A673 (cell line): ENCODE results near the gene NEK9.

ENCODE experiments used
- EZH2 ChIP-seq: fragments of 200-600 bp; sonication (generic); IDR thresholded peaks from 2 replicates; pipeline ENCODE4 v1.6.1; 2017; ENCODE audit warnings: borderline replicate concordance, low read depth, mild to moderate bottlenecking, mixed read lengths, antibody characterized with exemption, low read length; ENCODE audit not compliant: poor library complexity, severe bottlenecking
- TF ChIP-seq, protein P1 (sequence below): fragments of 300-800, 200-600 bp; sonication (generic); conservative IDR thresholded peaks from 2 replicates; pipeline ENCODE4 v1.5.1; 2017; ENCODE audit warnings: low read depth, mild to moderate bottlenecking, antibody characterized with exemption, low read length, moderate library complexity, mixed read lengths

DNA sequence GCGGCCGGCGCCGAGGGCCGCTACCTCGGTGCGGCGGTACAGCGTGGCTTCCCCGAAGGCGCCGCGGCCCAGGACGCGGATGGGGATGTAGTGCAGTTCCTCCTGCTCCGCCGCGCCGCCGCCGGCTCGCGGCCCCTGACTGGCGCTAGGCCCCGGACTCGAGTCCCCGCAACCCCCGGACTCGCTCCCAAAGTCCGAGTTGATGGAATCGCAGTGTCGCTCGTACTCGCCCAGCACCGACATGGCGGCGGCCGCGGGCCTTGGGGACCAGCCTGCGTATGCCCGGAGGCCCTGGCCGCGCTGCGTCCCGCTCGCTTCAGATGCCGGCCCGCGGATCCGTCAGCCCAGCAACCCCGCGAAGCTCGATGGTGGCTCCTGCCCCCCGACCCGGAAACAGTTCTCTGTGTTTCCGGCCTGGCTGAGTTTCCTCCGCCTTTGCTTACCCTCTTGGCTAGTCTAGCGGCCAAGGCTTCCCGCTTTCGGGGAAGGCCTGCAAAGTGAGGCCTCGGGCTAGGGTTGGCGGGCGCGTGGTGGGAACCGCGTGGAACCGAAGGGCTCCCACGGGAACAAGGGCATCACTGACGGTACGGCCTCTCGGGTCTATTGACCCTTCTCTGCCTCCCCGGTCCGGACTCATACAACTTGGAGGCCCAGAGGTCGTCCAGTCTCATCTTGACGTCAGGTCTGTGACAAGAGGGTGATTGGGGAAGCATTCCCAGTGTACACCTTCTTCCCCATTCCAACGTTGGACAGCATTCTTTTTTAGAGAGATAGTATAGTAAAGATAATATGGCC lies at the start of gene NEK9:
- TF ChIP-seq, protein P1, sequence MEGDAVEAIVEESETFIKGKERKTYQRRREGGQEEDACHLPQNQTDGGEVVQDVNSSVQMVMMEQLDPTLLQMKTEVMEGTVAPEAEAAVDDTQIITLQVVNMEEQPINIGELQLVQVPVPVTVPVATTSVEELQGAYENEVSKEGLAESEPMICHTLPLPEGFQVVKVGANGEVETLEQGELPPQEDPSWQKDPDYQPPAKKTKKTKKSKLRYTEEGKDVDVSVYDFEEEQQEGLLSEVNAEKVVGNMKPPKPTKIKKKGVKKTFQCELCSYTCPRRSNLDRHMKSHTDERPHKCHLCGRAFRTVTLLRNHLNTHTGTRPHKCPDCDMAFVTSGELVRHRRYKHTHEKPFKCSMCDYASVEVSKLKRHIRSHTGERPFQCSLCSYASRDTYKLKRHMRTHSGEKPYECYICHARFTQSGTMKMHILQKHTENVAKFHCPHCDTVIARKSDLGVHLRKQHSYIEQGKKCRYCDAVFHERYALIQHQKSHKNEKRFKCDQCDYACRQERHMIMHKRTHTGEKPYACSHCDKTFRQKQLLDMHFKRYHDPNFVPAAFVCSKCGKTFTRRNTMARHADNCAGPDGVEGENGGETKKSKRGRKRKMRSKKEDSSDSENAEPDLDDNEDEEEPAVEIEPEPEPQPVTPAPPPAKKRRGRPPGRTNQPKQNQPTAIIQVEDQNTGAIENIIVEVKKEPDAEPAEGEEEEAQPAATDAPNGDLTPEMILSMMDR: no peak
- TF ChIP-seq EZH2: no peak
